ENCODE measurements around the gene RTEL1.

Gene RTEL1

DNA sequence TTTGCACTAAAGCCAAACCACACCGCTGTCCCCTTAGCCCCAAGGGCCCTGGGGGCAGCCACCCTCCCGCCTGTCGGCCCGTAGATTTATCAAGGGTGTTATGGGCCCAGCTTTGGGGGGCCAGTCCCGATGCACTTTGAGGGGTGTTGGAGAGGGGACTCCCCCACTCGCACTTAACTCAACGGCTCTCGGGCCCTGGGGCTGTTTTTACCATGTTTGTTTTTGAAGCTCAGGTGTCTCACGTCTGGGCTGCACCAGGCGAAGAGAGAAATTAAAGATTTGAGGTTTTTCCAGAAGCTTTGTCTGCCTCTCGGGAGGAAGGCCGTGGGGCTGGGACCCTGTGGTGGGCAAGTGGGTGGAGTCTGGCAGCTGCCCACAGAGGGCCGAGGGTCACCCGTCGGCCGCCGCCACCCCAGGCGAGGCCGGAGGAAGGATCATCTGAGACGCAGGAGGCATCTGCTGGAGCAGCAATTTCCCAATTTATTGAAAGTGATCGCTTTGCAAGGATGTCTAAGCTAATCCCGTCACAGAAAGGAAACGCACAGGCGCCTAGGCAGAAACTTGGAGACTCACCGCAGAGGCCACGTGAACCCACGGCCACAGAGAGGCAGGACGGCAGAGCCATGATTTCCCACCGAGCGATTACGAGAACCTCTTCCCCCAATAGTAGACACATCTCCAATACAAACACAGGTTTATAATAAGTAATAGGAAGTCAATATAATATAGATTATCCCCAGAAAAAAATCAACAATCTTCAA, 85.3 kb downstream of the RTEL1 start:
- DNase-seq: no peak

DNA sequence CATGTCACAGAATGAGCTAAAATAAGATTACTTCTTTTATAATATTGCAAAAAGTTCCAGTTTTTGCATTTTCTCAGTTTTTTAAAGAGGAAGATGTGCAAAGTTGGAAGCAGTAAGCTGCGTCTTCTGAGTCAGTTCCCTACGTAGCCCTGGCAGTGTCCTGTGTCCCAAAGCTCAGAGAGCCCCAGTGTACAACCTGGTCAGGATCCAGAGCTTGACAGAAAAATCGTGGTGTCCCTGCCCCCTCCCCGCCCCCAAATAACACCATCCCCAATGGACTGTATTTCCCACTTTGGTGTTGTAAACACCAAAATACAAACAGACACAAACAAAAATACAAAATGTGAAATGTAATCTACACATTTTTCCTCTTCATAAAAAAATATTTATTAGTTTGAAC, 86.0 kb downstream of the RTEL1 start:
- DNase-seq: no peak

DNA sequence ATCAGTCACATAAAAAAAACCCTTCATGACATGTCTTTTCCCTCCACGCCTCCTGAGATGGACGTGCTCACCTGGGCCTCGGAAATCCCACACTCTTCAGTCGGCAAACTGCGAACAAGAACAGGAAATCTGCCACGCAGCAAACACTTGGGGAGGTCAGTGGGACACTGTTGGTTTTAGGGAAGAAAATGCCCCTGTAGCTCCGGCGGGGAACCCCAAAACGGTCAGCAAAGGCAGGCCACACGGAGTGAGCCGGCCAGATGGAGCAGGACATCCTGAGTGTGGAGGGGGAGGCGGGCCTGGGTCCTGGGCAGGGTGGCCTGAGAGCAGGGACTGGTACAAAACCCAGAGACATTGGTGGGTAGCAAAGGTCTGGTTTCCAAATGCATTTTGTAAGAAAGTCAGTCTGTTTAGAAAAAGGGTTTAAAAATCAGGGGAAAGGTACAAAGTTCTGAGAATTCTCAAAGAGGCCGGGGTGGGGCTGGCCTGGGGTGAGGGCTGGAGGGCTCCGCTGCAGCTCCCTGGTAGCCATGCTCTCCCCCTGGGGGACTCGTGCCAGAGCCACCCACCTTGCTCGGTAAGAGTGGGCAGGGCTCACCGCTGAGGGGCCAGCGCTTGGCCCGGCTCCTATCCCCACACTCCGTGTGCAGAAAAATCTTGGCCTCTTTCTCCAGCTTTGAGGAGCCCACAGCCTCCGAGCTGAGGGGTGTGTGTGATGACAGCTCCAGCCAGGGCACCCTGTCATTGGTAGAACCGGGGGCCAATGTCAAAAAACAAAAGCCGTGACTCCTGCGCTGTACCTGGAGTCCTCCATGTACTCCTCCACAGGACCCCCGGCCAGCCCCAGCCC, 86.7 kb downstream of the RTEL1 start:
- DNase-seq: no peak

GRCh38 chr20:63745424-63745805, 87.3 kb downstream of the RTEL1 start:
- no peak for DNase-seq

Measured in cortex of kidney (tissue), 1 donor.